PC-9 (cell line): ENCODE data around the gene CNGA3. TPM values are rescaled to one million over a fixed set of nuclear protein-coding genes. Genes with fewer than 3 reads are reported as not detected.

Experiments used
- BruUV-seq: library from RNA; stranded (reverse); fragments of 400-500 nt; replicated peaks from 2 replicates; lab custom pipeline; 2021; lab: Mats Ljungman, UMichigan
- CTCF ChIA-PET: fragments of 300-600 bp; sonication (Branson Sonifier 250); formaldehyde crosslinking; loops from one replicate; lab custom pipeline; 2022; ENCODE audit warnings: antibody characterized with exemption; lab: Charles Lee
- POLR2A ChIA-PET: fragments of 300-600 bp; sonication (Branson Sonifier 250); formaldehyde crosslinking; loops from one replicate; lab custom pipeline; 2022; ENCODE audit warnings: antibody characterized with exemption; ENCODE audit not compliant: unreplicated experiment; lab: Charles Lee
- DNase-seq, 2 experiments: peaks; one replicate each; pipeline versions ENCODE4 v3.0.0 to v3.0.0-alpha.2; 2015 to 2022; ENCODE audit warnings: mixed read lengths in 1 of 2
- H2AFZ ChIP-seq: fragments of 200-600 bp; sonication (generic); 2 replicates; pipeline ENCODE4 v1.8.1; 2017; ENCODE audit warnings: antibody characterized with exemption
- H3F3A ChIP-seq: fragments of 200-600 bp; sonication (generic); 2 replicates; pipeline ENCODE4 v1.8.1; 2017; ENCODE audit warnings: antibody characterized with exemption, mild to moderate bottlenecking, low read depth; ENCODE audit not compliant: insufficient read depth
- H3K27ac ChIP-seq: fragments of 200-600 bp; sonication (generic); 2 replicates; pipeline ENCODE4 v1.6.1; 2016; ENCODE audit warnings: mixed run types
- H3K27me3 ChIP-seq: fragments of 200-600 bp; sonication (generic); 2 replicates; pipeline ENCODE4 v1.6.1; 2016; ENCODE audit warnings: low read depth, mixed run types; ENCODE audit not compliant: insufficient read depth
- H3K36me3 ChIP-seq: fragments of 200-600 bp; sonication (generic); 2 replicates; pipeline ENCODE4 v1.6.1; 2016; ENCODE audit warnings: low read depth, mixed run types
- H3K4me1 ChIP-seq: fragments of 200-600 bp; sonication (generic); replicated peaks from 2 replicates; pipeline ENCODE4 v1.6.1; 2016; ENCODE audit warnings: mixed run types; ENCODE audit not compliant: insufficient read depth
- H3K4me2 ChIP-seq: fragments of 200-600 bp; sonication (generic); 2 replicates; pipeline ENCODE4 v1.6.1; 2017; ENCODE audit warnings: mixed run types
- H3K4me3 ChIP-seq: fragments of 200-600 bp; sonication (generic); 2 replicates; pipeline ENCODE4 v1.6.1; 2016; ENCODE audit warnings: mixed run types
- H3K79me2 ChIP-seq: fragments of 200-600 bp; sonication (generic); 2 replicates; pipeline ENCODE4 v1.6.1; 2017; ENCODE audit warnings: low read depth, mixed run types
- H3K9me2 ChIP-seq: fragments of 200-600 bp; sonication (generic); 2 replicates; pipeline ENCODE4 v1.8.1; 2017; ENCODE audit warnings: mild to moderate bottlenecking; ENCODE audit not compliant: insufficient read depth
- H3K9me3 ChIP-seq: fragments of 200-600 bp; sonication (generic); 2 replicates; pipeline ENCODE4 v1.8.1; 2016; ENCODE audit warnings: low read depth; ENCODE audit not compliant: insufficient read depth
- H4K20me1 ChIP-seq: fragments of 200-600 bp; sonication (generic); 2 replicates; pipeline ENCODE4 v1.8.1; 2017; ENCODE audit not compliant: insufficient read depth
- CTCF ChIP-seq: fragments of 200-600 bp; sonication (generic); conservative IDR thresholded peaks from 2 replicates; pipeline ENCODE4 v1.6.1; 2017; ENCODE audit warnings: mixed run types, antibody characterized with exemption, mild to moderate bottlenecking, moderate library complexity
- EZH2 ChIP-seq: fragments of 200-600 bp; sonication (generic); IDR thresholded peaks from 2 replicates; pipeline ENCODE4 v1.8.0; 2017; ENCODE audit warnings: antibody characterized with exemption, low read depth
- intact Hi-C: fragments of 100-400 bp; cut with micrococcal nuclease; formaldehyde crosslinking; loops from one replicate; pipeline ENCODE4 v1.10.0; 2022; ENCODE audit not compliant: unreplicated experiment
- total RNA-seq: library from RNA; stranded (reverse); gene quantifications from 2 replicates; pipeline ENCODE4 v1.2.3, GENCODE V29; 2021

The CNGA3 gene
- total RNA-seq, 1 experiment from 2014 or later: not detected

GRCh38 chr2:98313492-98314250 lies 32.6 kb upstream of the CNGA3 start:
- ChIA-PET CTCF (no interaction called here), POLR2A (no interaction called here)
- TF ChIP-seq CTCF (no peak), EZH2 (no peak)

GRCh38 chr2:98314251-98314650 lies 32.0 kb upstream of the CNGA3 start:
- no peak for TF ChIP-seq CTCF
- no peak for TF ChIP-seq EZH2
- POLR2A ChIA-PET: no interaction called here
- Histone ChIP-seq H3K9me2 (no peaks in the 10 kb centered on the region), H3K36me3 (no peaks in the 10 kb centered on the region), H4K20me1 (no peaks in the 10 kb centered on the region), H3K79me2 (no peaks in the 10 kb centered on the region), H3K27me3 (peaks cover 36% of the 10 kb centered on the region), H3K4me2 (no peak overlapping the region), H2AFZ (no peak overlapping the region), H3K4me3 (no peak overlapping the region), H3K27ac (no peak overlapping the region), H3K9me3 (no peaks in the 10 kb centered on the region), H3F3A (no peaks in the 10 kb centered on the region), H3K4me1 (no peaks in the 10 kb centered on the region)
- BruUV-seq: no TSS peak
- DNase-seq: no peak
- CTCF ChIA-PET: no interaction called here
- intact Hi-C loops: no loop called here

More at GRCh38 chr2:98313492-98314250, 32.6 kb upstream of the CNGA3 start:
- no peaks in the 10 kb centered on the region for H3K9me2 ChIP-seq
- no peak overlapping the region for H3K4me3 ChIP-seq
- H3K79me2 ChIP-seq: no peaks in the 10 kb centered on the region
- no peaks in the 10 kb centered on the region for H3K9me3 ChIP-seq
- BruUV-seq: no TSS peak
- no peaks in the 10 kb centered on the region for H3F3A ChIP-seq
- no peak overlapping the region for H3K4me2 ChIP-seq
- intact Hi-C loops: no loop called here
- no peak overlapping the region for H3K27ac ChIP-seq
- H3K4me1 ChIP-seq: no peaks in the 10 kb centered on the region
- peaks cover 42% of the 10 kb centered on the region for H3K27me3 ChIP-seq
- no peak overlapping the region for H2AFZ ChIP-seq
- no peak for DNase-seq
- no peaks in the 10 kb centered on the region for H4K20me1 ChIP-seq
- H3K36me3 ChIP-seq: no peaks in the 10 kb centered on the region

DNA sequence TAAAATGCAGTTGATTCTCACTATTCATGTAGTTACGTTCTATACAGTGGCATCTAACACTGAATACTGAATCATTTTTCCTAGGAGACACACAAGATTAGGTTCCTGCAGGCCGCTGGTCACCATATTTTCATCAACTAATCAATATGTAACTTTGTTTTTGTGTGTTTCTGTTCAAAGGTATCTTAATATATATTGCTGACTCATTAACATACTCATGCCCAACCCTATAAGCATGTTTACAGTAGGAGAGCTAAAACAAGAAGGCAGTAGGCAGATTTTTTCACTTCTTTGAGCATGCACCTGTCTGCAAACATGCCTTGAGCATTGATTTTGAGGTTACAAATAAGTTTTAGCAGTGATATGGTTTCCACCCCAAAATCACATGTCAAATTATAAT lies 30.3 kb upstream of the CNGA3 start:
- ChIA-PET CTCF (no interaction called here), POLR2A (no interaction called here)
- intact Hi-C loops: no loop called here
- Histone ChIP-seq H3K9me2 (no peaks in the 10 kb centered on the region), H3F3A (no peaks in the 10 kb centered on the region), H3K79me2 (no peaks in the 10 kb centered on the region), H3K36me3 (no peaks in the 10 kb centered on the region), H4K20me1 (no peaks in the 10 kb centered on the region), H3K4me3 (no peak overlapping the region), H3K27ac (no peak overlapping the region), H3K4me2 (no peak overlapping the region), H3K4me1 (no peaks in the 10 kb centered on the region), H3K27me3 (peaks cover 19% of the 10 kb centered on the region; the same call in 1 of the 2 replicates), H3K9me3 (peaks cover 12% of the 10 kb centered on the region), H2AFZ (no peak overlapping the region)
- BruUV-seq: no TSS peak
- no peak for TF ChIP-seq CTCF
- TF ChIP-seq EZH2: no peak
- DNase-seq: no peak
